ENCODE data around the gene TPBG. TPM values are rescaled to one million over a fixed set of nuclear protein-coding genes. Genes with fewer than 3 reads are reported as not detected.
"Not testable (repeated sequence)": the region's sequence is repeated elsewhere in the genome, so short reads cannot be mapped to it uniquely, and the experiment has no call there.

The TPBG gene
- total RNA-seq, 6 donors from 2014 or later = 7.7 to 28.3 (median 13.5) TPM

- no peaks in the 10 kb centered on the region for H3K27me3 ChIP-seq
- TF ChIP-seq CTCF (IDR thresholded peaks at IDR 0.05) = no peak
- TF ChIP-seq POLR2A (IDR thresholded peaks at IDR 0.05) = no peak
- no peak for TF ChIP-seq EP300 (IDR thresholded peaks at IDR 0.05)
- TF ChIP-seq POLR2AphosphoS5 (IDR thresholded peaks at IDR 0.05) = no peak
- WGBS, 2 donors = 93 to 100% methylated on average over 1 of the region's 1 CpG
- H3K4me1 ChIP-seq = no peaks in the 10 kb centered on the region
- DNase-seq (no peak), ATAC-seq (ENCODE audit: low FRiP score in 2 of 2) (no peak)
- H3K36me3 ChIP-seq = no peaks in the 10 kb centered on the region
- no peak overlapping the region for H3K4me3 ChIP-seq
- no peak overlapping the region for H3K27ac ChIP-seq
- no peaks in the 10 kb centered on the region for H3K9me3 ChIP-seq
Observed at GRCh38 chr6:82381278-82381677, 17.7 kb downstream of the TPBG start.

GRCh38 chr6:82385102-82385501 is 21.5 kb downstream of the TPBG start:
- Histone ChIP-seq H3K4me1 (no peaks in the 10 kb centered on the region), H3K27ac (no peak overlapping the region), H3K27me3 (no peaks in the 10 kb centered on the region), H3K9me3 (no peaks in the 10 kb centered on the region), H3K36me3 (no peaks in the 10 kb centered on the region), H3K4me3 (no peak overlapping the region)
- ATAC-seq (ENCODE audit: low FRiP score in 2 of 2) (no peak), DNase-seq (no peak)
- WGBS, 2 donors = 58 to 65% methylated on average over 3 of the region's 3 CpGs
- TF ChIP-seq POLR2AphosphoS5 (IDR thresholded peaks at IDR 0.05) (no peak), EP300 (IDR thresholded peaks at IDR 0.05) (no peak), CTCF (IDR thresholded peaks at IDR 0.05) (no peak), POLR2A (IDR thresholded peaks at IDR 0.05) (no peak)

- DNase-seq (no peak), ATAC-seq (ENCODE audit: low FRiP score in 2 of 2) (no peak)
- WGBS, 2 donors = 34 to 54% methylated on average over 2 of the region's 2 CpGs
- no peaks in the 10 kb centered on the region for H3K4me1 ChIP-seq
- H3K9me3 ChIP-seq = no peaks in the 10 kb centered on the region
- H3K36me3 ChIP-seq = no peaks in the 10 kb centered on the region
- H3K27ac ChIP-seq = no peak overlapping the region
- no peak for TF ChIP-seq EP300 (IDR thresholded peaks at IDR 0.05)
- no peak for TF ChIP-seq POLR2A (IDR thresholded peaks at IDR 0.05)
- no peak for TF ChIP-seq CTCF (IDR thresholded peaks at IDR 0.05)
- no peak for TF ChIP-seq POLR2AphosphoS5 (IDR thresholded peaks at IDR 0.05)
- H3K27me3 ChIP-seq = no peaks in the 10 kb centered on the region
- H3K4me3 ChIP-seq = no peak overlapping the region
Observed at GRCh38 chr6:82385546-82385945, 21.9 kb downstream of the TPBG start.

- ATAC-seq (ENCODE audit: low FRiP score in 2 of 2) = no peak
- no peaks in the 10 kb centered on the region for H3K36me3 ChIP-seq
- H3K9me3 ChIP-seq = no peaks in the 10 kb centered on the region
- no peaks in the 10 kb centered on the region for H3K27me3 ChIP-seq
- 86 to 87% methylated on average over 2 of the region's 2 CpGs for WGBS, 2 donors
- H3K4me1 ChIP-seq = no peaks in the 10 kb centered on the region
- H3K4me3 ChIP-seq = no peak overlapping the region
- TF ChIP-seq CTCF (IDR thresholded peaks at IDR 0.05) (no peak), POLR2AphosphoS5 (IDR thresholded peaks at IDR 0.05) (no peak), EP300 (IDR thresholded peaks at IDR 0.05) (no peak), POLR2A (IDR thresholded peaks at IDR 0.05) (no peak)
- DNase-seq = no peak
- H3K27ac ChIP-seq = no peak overlapping the region
Observed at GRCh38 chr6:82385961-82386360, 22.3 kb downstream of the TPBG start.

GRCh38 chr6:82394770-82395169 is 31.2 kb downstream of the TPBG start:
- H3K9me3 ChIP-seq; H3K36me3 ChIP-seq; H3K4me3 ChIP-seq; H3K4me1 ChIP-seq; ATAC-seq (ENCODE audit: low FRiP score in 2 of 2); H3K27ac ChIP-seq; H3K27me3 ChIP-seq: not testable (repeated sequence)
- 89 to 96% methylated on average over 12 to 14 of the region's 15 CpGs for WGBS, 2 donors
- DNase-seq = peak in 1 of 2 donors; percentile 8

Measured in upper lobe of left lung (tissue), 6 donors.